Colonic mucosa (tissue), 4 donors: ENCODE measurements around the gene SMIM41. TPM values are rescaled to one million over a fixed set of nuclear protein-coding genes. Genes with fewer than 3 reads are reported as not detected.
A peak's percentile ranks its signal among the peaks of the same experiment; 100 is the strongest.

ENCODE experiments used
- DNase-seq: peaks from one replicate; pipeline ENCODE4 v3.0.0-alpha.2; 2020
- H3K27ac ChIP-seq: fragments of 200-600 bp; one replicate; pipeline ENCODE4 v1.8.0; 2021
- H3K27me3 ChIP-seq: fragments of 200-600 bp; one replicate; pipeline ENCODE4 v1.8.0; 2021
- H3K36me3 ChIP-seq: fragments of 200-600 bp; one replicate; pipeline ENCODE4 v1.8.0; 2021
- H3K4me1 ChIP-seq: fragments of 200-600 bp; one replicate; pipeline ENCODE4 v1.8.0; 2021; ENCODE audit warnings: mild to moderate bottlenecking
- H3K4me3 ChIP-seq: fragments of 200-600 bp; one replicate; pipeline ENCODE4 v1.8.0; 2021
- H3K9ac ChIP-seq, 2 donors: one replicate each; pipeline ENCODE4 v1.7.0; 2013; ENCODE audit warnings: control low read depth in 2 of 2, low read depth in 2 of 2, low read length in 2 of 2
- H3K9me3 ChIP-seq: fragments of 200-600 bp; one replicate; pipeline ENCODE4 v1.8.0; 2021
- CTCF ChIP-seq: fragments of 200-600 bp; IDR thresholded peaks from one replicate; pipeline ENCODE4 v1.8.0; 2022; ENCODE audit warnings: antibody characterized with exemption, mild to moderate bottlenecking
- intact Hi-C: fragments of 100-400 bp; cut with DNase I; formaldehyde crosslinking; loops from one replicate; pipeline ENCODE4 v1.14.1; 2022
- total RNA-seq, 2 donors: library from RNA; stranded (reverse); fragmentation: NEBNext Ultra II Directional in 1 of 2; extraction: Animal tissue kit (Norgen Biotek cat#: 25700) in 1 of 2; gene quantifications; one replicate each; pipeline ENCODE4 v1.2.1, GENCODE V29; 2021
- donor health status: healthy.
- donor health status: DM: no; HTN: no; CAD: no.
- donor health status: DM: no; HTN: no; CAD: no.

Gene SMIM41
- total RNA-seq, 2 donors from 2014 or later, result 0.30 to 0.58 TPM

GRCh38 chr12:52070185-52070925 is 9.1 kb upstream of the SMIM41 start:
- H3K4me1 ChIP-seq, result peaks cover 12% of the 10 kb centered on the region

DNA sequence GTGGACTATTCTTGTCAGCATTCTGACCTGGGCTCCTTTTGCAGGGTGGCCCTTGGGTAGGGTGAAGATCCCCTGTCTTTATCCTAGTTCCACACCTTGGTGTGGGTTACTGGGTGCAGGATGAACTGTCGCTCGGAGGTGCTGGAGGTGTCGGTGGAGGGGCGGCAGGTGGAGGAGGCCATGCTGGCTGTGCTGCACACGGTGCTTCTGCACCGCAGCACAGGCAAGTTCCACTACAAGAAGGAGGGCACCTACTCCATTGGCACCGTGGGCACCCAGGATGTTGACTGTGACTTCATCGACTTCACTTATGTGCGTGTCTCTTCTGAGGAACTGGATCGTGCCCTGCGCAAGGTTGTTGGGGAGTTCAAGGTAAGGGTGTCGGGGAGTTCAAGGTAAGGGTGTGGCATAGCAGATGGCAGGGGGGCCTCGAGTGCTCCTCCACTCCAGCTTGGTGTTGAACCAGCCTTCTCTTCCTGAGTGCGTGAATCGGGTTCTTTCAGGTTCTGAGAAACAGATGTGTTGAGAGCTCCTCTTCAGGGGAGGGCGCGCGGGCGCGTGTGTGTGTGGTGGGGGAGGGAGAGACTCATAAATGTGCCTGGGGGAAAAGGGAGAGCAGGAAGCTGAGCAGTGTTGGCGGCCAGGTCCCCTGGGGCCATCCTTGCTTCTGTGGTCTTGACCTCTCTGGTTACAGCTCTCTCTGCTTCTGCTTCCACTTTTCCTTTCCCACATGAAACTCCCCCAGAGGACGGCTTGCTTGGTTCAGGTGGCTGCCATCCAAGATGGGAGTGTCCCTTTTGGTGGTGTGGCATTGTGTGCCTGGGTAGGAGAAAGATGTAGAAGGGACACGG is 5.7 kb upstream of the SMIM41 start:
- Histone ChIP-seq H3K27ac (no peak overlapping the region), H3K9ac (no peak overlapping the region), H3K4me1 (peaks cover 12% of the 10 kb centered on the region), H3K9me3 (no peaks in the 10 kb centered on the region), H3K27me3 (no peaks in the 10 kb centered on the region), H3K36me3 (peaks cover 5% of the 10 kb centered on the region), H3K4me3 (no peak overlapping the region)
- intact Hi-C loops, result no loop called here
- DNase-seq, result no peak
- no peak for TF ChIP-seq CTCF

More at GRCh38 chr12:52070185-52070925, 9.1 kb upstream of the SMIM41 start:
- no peak for TF ChIP-seq CTCF
- Histone ChIP-seq H3K9me3 (no peaks in the 10 kb centered on the region), H3K9ac (peak overlapping the region; percentile 95 to 96), H3K36me3 (peaks cover 5% of the 10 kb centered on the region), H3K4me3 (peak overlapping the region; percentile 93), H3K27ac (peak overlapping the region; percentile 77), H3K27me3 (no peaks in the 10 kb centered on the region)
- DNase-seq, result no peak
- intact Hi-C loops, result no loop called here

GRCh38 chr12:52074971-52075724 is 4.4 kb upstream of the SMIM41 start:
- Histone ChIP-seq H3K4me3 (no peak overlapping the region), H3K27me3 (no peaks in the 10 kb centered on the region), H3K36me3 (peaks cover 5% of the 10 kb centered on the region), H3K9me3 (no peaks in the 10 kb centered on the region), H3K27ac (no peak overlapping the region), H3K9ac (no peak overlapping the region), H3K4me1 (peaks cover 12% of the 10 kb centered on the region)
- TF ChIP-seq CTCF, result no peak
- intact Hi-C loops, result no loop called here
- DNase-seq, result no peak

DNA sequence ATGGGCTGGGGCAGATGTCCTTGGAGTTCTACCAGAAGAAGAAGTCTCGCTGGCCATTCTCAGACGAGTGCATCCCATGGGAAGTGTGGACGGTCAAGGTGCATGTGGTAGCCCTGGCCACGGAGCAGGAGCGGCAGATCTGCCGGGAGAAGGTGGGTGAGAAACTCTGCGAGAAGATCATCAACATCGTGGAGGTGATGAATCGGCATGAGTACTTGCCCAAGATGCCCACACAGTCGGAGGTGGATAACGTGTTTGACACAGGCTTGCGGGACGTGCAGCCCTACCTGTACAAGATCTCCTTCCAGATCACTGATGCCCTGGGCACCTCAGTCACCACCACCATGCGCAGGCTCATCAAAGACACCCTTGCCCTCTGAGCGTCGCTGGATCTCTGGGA is 2.7 kb upstream of the SMIM41 start:
- no peak overlapping the region for H3K9ac ChIP-seq
- no peaks in the 10 kb centered on the region for H3K27me3 ChIP-seq
- intact Hi-C loops, result no loop called here
- DNase-seq, result no peak
- no peaks in the 10 kb centered on the region for H3K9me3 ChIP-seq
- no peak for TF ChIP-seq CTCF
- no peaks in the 10 kb centered on the region for H3K4me1 ChIP-seq
- H3K36me3 ChIP-seq, result peaks cover 5% of the 10 kb centered on the region
- H3K27ac ChIP-seq, result no peak overlapping the region
- no peak overlapping the region for H3K4me3 ChIP-seq

GRCh38 chr12:52078276-52078675 is 1.2 kb upstream of the SMIM41 start:
- DNase-seq, result no peak
- H3K36me3 ChIP-seq, result peaks cover 5% of the 10 kb centered on the region
- H3K9me3 ChIP-seq, result no peaks in the 10 kb centered on the region
- H3K27ac ChIP-seq, result no peak overlapping the region
- no peak overlapping the region for H3K4me3 ChIP-seq
- no peak overlapping the region for H3K9ac ChIP-seq
- no peaks in the 10 kb centered on the region for H3K27me3 ChIP-seq
- intact Hi-C loops, result no loop called here
- H3K4me1 ChIP-seq, result no peaks in the 10 kb centered on the region
- TF ChIP-seq CTCF, result no peak
